DOHH2 (cell line): ENCODE measurements around the gene S100A13.

ENCODE experiments used
- EZH2phosphoT487 ChIP-seq: fragments of 200-600 bp; sonication (generic); IDR thresholded peaks from 2 replicates; pipeline ENCODE4 v1.6.1; 2017; ENCODE audit warnings: borderline replicate concordance, mild to moderate bottlenecking, antibody characterized with exemption, low read length, moderate library complexity, mixed read lengths
- TF ChIP-seq, protein P1 (sequence below): fragments of 200-600 bp; sonication (generic); IDR thresholded peaks from one replicate; pipeline ENCODE4 v1.5.1; 2014; ENCODE audit warnings: antibody characterized with exemption, mild to moderate bottlenecking, low read depth, low read length; ENCODE audit not compliant: poor library complexity, severe bottlenecking

DNA sequence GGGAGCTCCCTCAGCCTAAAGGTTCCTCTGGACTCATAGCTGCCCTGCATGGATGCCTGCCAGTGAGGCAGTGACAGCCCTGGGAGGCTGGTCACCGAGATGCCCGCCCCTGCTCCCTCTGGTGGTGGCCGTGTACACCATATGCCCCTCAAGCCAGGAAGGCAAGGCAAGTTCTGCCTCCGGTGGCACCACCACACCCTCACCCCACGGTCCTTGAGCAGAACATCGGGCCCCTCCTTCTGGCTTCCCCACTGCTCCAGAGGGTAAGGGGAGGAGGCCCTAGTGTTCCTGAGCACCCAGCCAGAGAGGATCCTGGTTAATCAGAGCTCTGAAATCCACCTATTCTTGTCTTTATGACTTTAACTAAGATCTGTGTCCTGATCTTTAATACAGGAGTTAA, 9.6 kb downstream of the S100A13 start:
- TF ChIP-seq, protein P1, sequence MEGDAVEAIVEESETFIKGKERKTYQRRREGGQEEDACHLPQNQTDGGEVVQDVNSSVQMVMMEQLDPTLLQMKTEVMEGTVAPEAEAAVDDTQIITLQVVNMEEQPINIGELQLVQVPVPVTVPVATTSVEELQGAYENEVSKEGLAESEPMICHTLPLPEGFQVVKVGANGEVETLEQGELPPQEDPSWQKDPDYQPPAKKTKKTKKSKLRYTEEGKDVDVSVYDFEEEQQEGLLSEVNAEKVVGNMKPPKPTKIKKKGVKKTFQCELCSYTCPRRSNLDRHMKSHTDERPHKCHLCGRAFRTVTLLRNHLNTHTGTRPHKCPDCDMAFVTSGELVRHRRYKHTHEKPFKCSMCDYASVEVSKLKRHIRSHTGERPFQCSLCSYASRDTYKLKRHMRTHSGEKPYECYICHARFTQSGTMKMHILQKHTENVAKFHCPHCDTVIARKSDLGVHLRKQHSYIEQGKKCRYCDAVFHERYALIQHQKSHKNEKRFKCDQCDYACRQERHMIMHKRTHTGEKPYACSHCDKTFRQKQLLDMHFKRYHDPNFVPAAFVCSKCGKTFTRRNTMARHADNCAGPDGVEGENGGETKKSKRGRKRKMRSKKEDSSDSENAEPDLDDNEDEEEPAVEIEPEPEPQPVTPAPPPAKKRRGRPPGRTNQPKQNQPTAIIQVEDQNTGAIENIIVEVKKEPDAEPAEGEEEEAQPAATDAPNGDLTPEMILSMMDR: peak; percentile 76
- no peak for TF ChIP-seq EZH2phosphoT487
